OCI-LY7 (cell line): Measurements from ENCODE around the gene IFITM10.

ENCODE experiments used
- CTCF ChIP-seq: fragments of 200-600 bp; sonication (generic); conservative IDR thresholded peaks from 2 replicates; pipeline ENCODE4 v1.5.1; 2014; ENCODE audit warnings: mild to moderate bottlenecking, antibody characterized with exemption, low read length, moderate library complexity, mixed read lengths
- EZH2phosphoT487 ChIP-seq: fragments of 200-600 bp; sonication (generic); IDR thresholded peaks from 2 replicates; pipeline ENCODE4 v1.6.1; 2018; ENCODE audit warnings: low read depth, borderline replicate concordance, mild to moderate bottlenecking, mixed run types, antibody characterized with exemption, low read length, moderate library complexity, mixed read lengths

GRCh38 chr11:1753929-1754305 is 3.5 kb upstream of the IFITM10 start:
- TF ChIP-seq CTCF (no peak), EZH2phosphoT487 (no peak)
